RWPE2 (cell line): ENCODE data around the gene PNMA6E.

ENCODE experiments used
- ATAC-seq: fragments of 200-7000 bp; cut with Tn5 transposase; 3 replicates; pipeline ENCODE4 v1.9.1; 2021; ENCODE audit warnings: low read depth
- DNase-seq: peaks from one replicate; pipeline ENCODE4 v3.0.0-alpha.2; 2020; ENCODE audit warnings: low spot score
- H3K27ac ChIP-seq: fragments of 450-650 bp; 2 replicates; pipeline ENCODE4 v1.5.1; 2017; ENCODE audit warnings: mild to moderate bottlenecking; ENCODE audit not compliant: poor library complexity, severe bottlenecking
- H3K27me3 ChIP-seq: fragments of 250-450 bp; sonication (Bioruptor Pico); 2 replicates; pipeline ENCODE4 v1.5.1; 2021; ENCODE audit warnings: mild to moderate bottlenecking, moderate library complexity; ENCODE audit not compliant: insufficient read depth, poor library complexity, severe bottlenecking
- H3K36me3 ChIP-seq: fragments of 250-450 bp; sonication (Bioruptor Pico); 2 replicates; pipeline ENCODE4 v1.5.1; 2020; ENCODE audit warnings: low read depth, mild to moderate bottlenecking, moderate library complexity
- H3K4me1 ChIP-seq: fragments of 250-450 bp; sonication (Bioruptor Pico); 2 replicates; pipeline ENCODE4 v1.5.1; 2021; ENCODE audit warnings: mild to moderate bottlenecking, moderate library complexity; ENCODE audit not compliant: insufficient read depth, poor library complexity, severe bottlenecking
- H3K4me3 ChIP-seq: fragments of 250-450 bp; sonication (Bioruptor Pico); 2 replicates; pipeline ENCODE4 v1.5.1; 2021; ENCODE audit warnings: mild to moderate bottlenecking, moderate library complexity; ENCODE audit not compliant: severe bottlenecking
- H3K9me3 ChIP-seq: fragments of 250-450 bp; sonication (Bioruptor Pico); 2 replicates; pipeline ENCODE4 v1.5.1; 2021; ENCODE audit warnings: mild to moderate bottlenecking, moderate library complexity; ENCODE audit not compliant: severe bottlenecking
- CTCF ChIP-seq: fragments of 450-650 bp; IDR thresholded peaks from one replicate; pipeline ENCODE4 v1.5.1; 2017; ENCODE audit warnings: mild to moderate bottlenecking, moderate library complexity; ENCODE audit not compliant: poor library complexity, severe bottlenecking

Gene PNMA6E

GRCh38 chrX:153445856-153446635 lies 44.9 kb upstream of the PNMA6E start, which contains the start of gene TREX2:
TREX2 (minus strand) TSS chrX:153446056; CDS start chrX:153445430, 626 bp downstream.
- TF ChIP-seq CTCF: no peak
- ATAC-seq: no peak
- no peak within 1 kb of the TSS for H3K27ac ChIP-seq
- H3K4me1 ChIP-seq: peaks cover 12% of the 10 kb centered on the region
- H3K4me3 ChIP-seq: no peak within 1 kb of the TSS
- H3K36me3 ChIP-seq: no peaks in the 10 kb centered on the region
- no peaks in the 10 kb centered on the region for H3K27me3 ChIP-seq
- no peaks in the 10 kb centered on the region for H3K9me3 ChIP-seq
- no peak for DNase-seq

DNA sequence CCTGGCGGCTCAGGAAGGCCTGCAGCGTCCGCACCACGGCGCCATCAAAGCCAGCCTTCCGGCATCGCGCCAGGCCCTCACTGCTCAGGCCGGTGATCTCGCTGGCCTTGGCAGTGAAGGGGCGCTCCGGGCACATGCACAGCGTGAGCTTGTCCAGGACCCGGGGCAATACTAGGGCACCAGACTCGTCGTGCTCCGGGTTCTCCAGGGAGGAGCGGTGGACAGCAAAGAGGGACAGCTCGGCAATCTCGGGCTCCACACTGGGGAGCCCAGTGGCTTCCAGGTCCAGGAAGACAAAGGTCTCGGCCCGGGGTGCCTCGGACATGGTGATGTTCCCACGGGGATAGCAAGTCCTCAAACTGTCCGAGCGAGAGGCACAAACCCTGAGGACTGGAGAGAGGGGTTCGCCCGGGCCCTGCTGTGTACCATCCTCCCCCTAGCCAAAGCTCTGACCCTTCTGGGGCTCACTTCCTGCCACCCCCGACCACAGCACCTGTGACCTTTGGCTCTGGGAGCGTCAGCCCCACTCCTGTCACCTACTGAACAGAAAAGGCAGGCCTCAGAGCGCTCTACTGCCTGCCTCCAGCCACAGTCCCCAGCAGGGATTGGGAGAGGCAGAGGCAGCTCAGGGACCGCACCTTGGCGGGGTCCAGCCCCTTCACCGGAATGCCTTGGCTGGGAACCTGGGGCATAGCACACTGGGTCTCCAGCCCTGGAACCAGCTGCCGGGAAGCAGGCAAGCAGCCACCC lies 44.1 kb upstream of the PNMA6E start:
- DNase-seq (no peak), ATAC-seq (no peak)
- Histone ChIP-seq H3K4me1 (peaks cover 12% of the 10 kb centered on the region), H3K36me3 (no peaks in the 10 kb centered on the region), H3K27ac (no peak overlapping the region), H3K4me3 (no peak overlapping the region), H3K9me3 (no peaks in the 10 kb centered on the region), H3K27me3 (no peaks in the 10 kb centered on the region)
- no peak for TF ChIP-seq CTCF

DNA sequence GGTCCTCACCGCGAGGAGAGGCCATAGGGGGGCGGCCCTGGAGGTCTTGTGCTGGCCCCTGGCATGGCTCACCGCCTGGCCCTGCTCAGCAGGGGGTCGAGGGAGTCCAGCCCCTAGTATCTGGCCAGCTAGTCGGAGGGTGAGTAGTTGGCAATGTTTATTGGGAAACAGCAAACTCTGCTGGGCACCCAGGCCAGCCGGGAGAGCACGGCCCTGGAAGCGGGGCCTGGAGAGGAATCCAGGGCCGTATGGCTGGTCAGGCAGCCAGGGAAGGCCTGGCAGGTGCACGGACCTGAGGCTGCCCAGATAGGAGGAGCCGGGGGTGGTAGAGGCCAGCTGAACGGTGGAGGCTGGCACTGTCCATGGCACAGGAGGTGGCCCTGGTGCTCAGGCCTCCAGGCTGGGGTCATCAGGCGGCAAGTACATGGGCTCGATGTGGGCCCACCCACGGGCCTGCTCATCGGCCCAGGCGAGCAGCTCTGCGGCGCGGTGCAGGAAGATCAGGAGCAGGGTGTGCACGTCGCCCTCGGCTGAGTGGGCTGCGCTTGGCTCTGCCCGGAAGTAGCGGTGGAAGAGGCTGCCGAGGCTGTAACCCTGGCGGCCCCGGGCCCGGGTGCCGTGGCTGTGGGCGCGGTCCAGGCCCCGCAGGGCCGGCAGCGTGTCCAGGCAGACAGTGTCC lies 43.3 kb upstream of the PNMA6E start:
- no peak for ATAC-seq

DNA sequence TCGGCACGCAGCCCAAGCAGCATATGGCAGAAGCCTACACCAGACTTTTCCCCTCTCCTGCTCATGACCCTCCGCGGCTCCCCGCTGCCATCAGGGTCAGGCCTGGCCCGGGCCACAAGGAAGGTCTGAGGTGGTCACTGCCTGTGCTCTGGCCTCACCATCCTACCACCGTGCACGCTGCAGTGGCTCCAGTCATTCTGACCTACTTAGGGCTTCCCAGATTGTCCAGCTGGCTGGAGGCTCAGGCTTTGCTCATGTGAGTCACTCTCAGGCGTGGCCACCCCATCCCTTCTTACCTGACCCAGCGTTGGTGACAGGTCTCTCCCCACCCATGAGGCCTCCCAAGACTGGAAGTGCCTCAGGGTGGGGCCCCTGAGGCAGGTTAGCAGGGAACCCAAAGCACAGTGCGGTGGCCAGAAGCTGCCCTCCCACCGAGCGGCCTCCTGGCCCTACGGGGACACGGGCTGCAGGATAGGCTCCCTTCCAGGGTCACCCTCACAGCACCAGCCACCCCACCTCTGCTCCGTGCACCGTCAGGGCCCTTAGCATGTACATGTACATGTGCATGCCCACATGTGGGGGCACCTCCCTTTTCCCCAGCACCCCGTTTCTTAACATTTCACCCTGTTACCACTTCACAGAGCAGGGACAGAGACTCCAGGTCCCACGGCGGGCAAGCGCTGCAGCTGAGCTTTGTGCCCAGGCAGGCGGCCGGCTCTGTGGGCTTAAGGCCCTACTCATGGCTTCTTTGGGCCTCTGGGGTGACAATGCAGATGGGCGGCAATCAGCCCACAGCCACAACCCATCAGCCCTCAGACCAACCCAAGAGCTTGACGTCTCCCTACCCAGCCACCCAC lies 42.6 kb upstream of the PNMA6E start:
- Histone ChIP-seq H3K9me3 (no peaks in the 10 kb centered on the region), H3K36me3 (no peaks in the 10 kb centered on the region), H3K4me1 (peaks cover 12% of the 10 kb centered on the region), H3K27me3 (no peaks in the 10 kb centered on the region), H3K4me3 (no peak overlapping the region), H3K27ac (no peak overlapping the region)
- ATAC-seq (peak; percentile 34; the same call in 2 of the 3 replicates), DNase-seq (no peak)
- no peak for TF ChIP-seq CTCF

More for the DNA sequence above, 43.3 kb upstream of the PNMA6E start:
- no peak for TF ChIP-seq CTCF
- peaks cover 12% of the 10 kb centered on the region for H3K4me1 ChIP-seq
- DNase-seq: no peak
- no peak overlapping the region for H3K4me3 ChIP-seq
- no peaks in the 10 kb centered on the region for H3K9me3 ChIP-seq
- H3K27me3 ChIP-seq: no peaks in the 10 kb centered on the region
- no peak overlapping the region for H3K27ac ChIP-seq
- H3K36me3 ChIP-seq: no peaks in the 10 kb centered on the region
